ENCODE measurements around the gene RNF180. TPM values are rescaled to one million over a fixed set of nuclear protein-coding genes. Genes with fewer than 3 reads are reported as not detected.
A peak's percentile ranks its signal among the peaks of the same experiment; 100 is the strongest.

Gene RNF180
- total and polyA plus RNA-seq, 10 of the 15 experiments (the other 5 are each of a cell fraction or from before 2014, with no cell fraction given): 0.16 to 1.2 (median 0.73) TPM

DNA sequence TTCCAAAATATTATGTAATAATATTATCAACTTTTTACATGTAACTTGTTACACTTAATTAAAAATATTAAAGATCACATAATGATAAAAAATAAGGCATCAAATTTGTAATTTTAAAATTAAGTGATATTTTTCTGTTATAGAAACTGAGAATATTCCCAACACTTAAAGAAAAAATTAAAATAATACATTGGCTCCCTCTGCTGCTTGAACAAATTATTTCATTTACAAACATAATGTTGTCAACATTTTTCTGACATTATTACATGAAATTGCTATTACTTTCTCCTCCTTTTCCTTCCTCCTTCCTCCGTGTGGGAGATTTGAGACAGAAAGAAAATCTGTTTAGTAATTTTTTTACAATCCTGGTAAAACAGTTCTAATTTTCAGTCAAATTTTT lies 42.3 kb downstream of the RNF180 start:
- in situ Hi-C loops (cut with MboI) (loop anchor here (5.0 kb wide), 1 partner anchor 56 kb away; no protein-coding TSS in a partner anchor), intact Hi-C loops (cut with micrococcal nuclease; ENCODE audit: unreplicated experiment) (loop anchor here (1.0 to 5.0 kb wide), 3 partner anchors 60 to 806 kb away; no protein-coding TSS in a partner anchor)
- H4K20me1 ChIP-seq (ENCODE audit: control insufficient read depth, insufficient read depth): no peaks in the 10 kb centered on the region
- 0% methylated on average over 1 of the region's 1 CpG for WGBS (ENCODE audit: insufficient coverage, insufficient replicate concordance, low lambda C conversion rate, missing lambda C conversion rate)
- no TSS peak for BruUV-seq (replicated peaks)
- H3K9ac ChIP-seq (ENCODE audit: control insufficient read depth, insufficient read depth, low read length): no peak overlapping the region
- H3K36me3 ChIP-seq (ENCODE audit: control insufficient read depth in 2 of 2, insufficient read depth in 2 of 2, low read length in 1 of 2): no peaks in the 10 kb centered on the region
- H3K4me1 ChIP-seq (ENCODE audit: control insufficient read depth, insufficient read depth, low read length): no peaks in the 10 kb centered on the region
- H3K27ac ChIP-seq (ENCODE audit: control insufficient read depth, insufficient read depth): no peak overlapping the region
- H3K4me2 ChIP-seq (ENCODE audit: control insufficient read depth, insufficient read depth): no peak overlapping the region
- DNase-seq (ENCODE audit: low read depth, low spot score) (no peak), ATAC-seq (no peak), FAIRE-seq (no peak)
- ChIA-PET CTCF (interaction anchor here (1.0 to 6.1 kb wide), 5 partner anchors 10 to 404 kb away, joined by 4 to 120 read pairs (median 4); no protein-coding TSS in a partner anchor), RAD21 (ENCODE audit: unreplicated experiment) (interaction anchor here (0.6 to 5.1 kb wide), 9 partner anchors 10 to 60 kb away, joined by 3 to 99 read pairs (median 4); no protein-coding TSS in a partner anchor), POLR2A (interaction anchor here (1.1 to 1.9 kb wide), 2 partner anchors 41 to 60 kb away, joined by 3 to 5 read pairs; no protein-coding TSS in a partner anchor), SMC1A (ENCODE audit: uncharacterized antibody, unreplicated experiment) (interaction anchor here (0.6 to 6.2 kb wide), 9 partner anchors 12 to 404 kb away, joined by 3 to 115 read pairs (median 5); no protein-coding TSS in a partner anchor)
- no peak overlapping the region for H3K4me3 ChIP-seq
- no peaks in the 10 kb centered on the region for H3K27me3 ChIP-seq (replicated peaks in 1 of 2; ENCODE audit: control insufficient read depth in 2 of 2, insufficient read depth in 2 of 2, low read length in 1 of 2)
- H3K9me3 ChIP-seq (replicated peaks; ENCODE audit: control insufficient read depth, insufficient read depth, low read length): no peaks in the 10 kb centered on the region
- no peak overlapping the region for H2AFZ ChIP-seq (ENCODE audit: control insufficient read depth, low read depth, low read length)
- no peak for TF ChIP-seq RUNX3 (IDR thresholded peaks at IDR 0.05; ENCODE audit: low read length)
- peak; percentile 37; the same call in 1 of the 2 replicates for TF ChIP-seq SMC3 (IDR thresholded peaks at IDR 0.05; ENCODE audit: borderline replicate concordance, low read length)
- H3K79me2 ChIP-seq (ENCODE audit: control insufficient read depth, insufficient read depth, low read length): no peaks in the 10 kb centered on the region

- Histone ChIP-seq H3K9me3 (replicated peaks; ENCODE audit: control insufficient read depth, insufficient read depth, low read length) (no peaks in the 10 kb centered on the region), H3K4me1 (ENCODE audit: control insufficient read depth, insufficient read depth, low read length) (no peaks in the 10 kb centered on the region), H3K79me2 (ENCODE audit: control insufficient read depth, insufficient read depth, low read length) (no peaks in the 10 kb centered on the region), H3K27ac (ENCODE audit: control insufficient read depth, insufficient read depth) (no peak overlapping the region), H3K4me2 (ENCODE audit: control insufficient read depth, insufficient read depth) (no peak overlapping the region), H4K20me1 (ENCODE audit: control insufficient read depth, insufficient read depth) (no peaks in the 10 kb centered on the region), H3K4me3 (no peak overlapping the region), H3K36me3 (ENCODE audit: control insufficient read depth in 2 of 2, insufficient read depth in 2 of 2, low read length in 1 of 2) (no peaks in the 10 kb centered on the region), H3K27me3 (replicated peaks in 1 of 2; ENCODE audit: control insufficient read depth in 2 of 2, insufficient read depth in 2 of 2, low read length in 1 of 2) (no peaks in the 10 kb centered on the region), H2AFZ (ENCODE audit: control insufficient read depth, low read depth, low read length) (no peak overlapping the region), H3K9ac (ENCODE audit: control insufficient read depth, insufficient read depth, low read length) (no peak overlapping the region)
- no peak for FAIRE-seq
- ChIA-PET SMC1A (ENCODE audit: uncharacterized antibody, unreplicated experiment) (interaction anchor here (0.8 to 6.2 kb wide), 4 partner anchors 15 to 61 kb away, joined by 3 to 115 read pairs (median 6); no protein-coding TSS in a partner anchor), RAD21 (ENCODE audit: unreplicated experiment) (interaction anchor here (0.7 to 5.1 kb wide), 6 partner anchors 11 to 403 kb away, joined by 3 to 99 read pairs (median 4); no protein-coding TSS in a partner anchor), CTCF (interaction anchor here (0.9 to 6.1 kb wide), 4 partner anchors 9 to 403 kb away, joined by 3 to 120 read pairs (median 7); no protein-coding TSS in a partner anchor), POLR2A (interaction anchor here (1.9 kb wide), 1 partner anchor 43 kb away, joined by 5 read pairs; no protein-coding TSS in a partner anchor)
- no TSS peak for BruUV-seq (replicated peaks)
- in situ Hi-C loops (cut with MboI): loop anchor here (5.0 kb wide), 1 partner anchor 57 kb away; no protein-coding TSS in a partner anchor
- DNase-seq (ENCODE audit: low read depth, low spot score): no peak
- intact Hi-C loops (cut with micrococcal nuclease; ENCODE audit: unreplicated experiment): loop anchor here (2.0 to 5.0 kb wide), 2 partner anchors 135 to 807 kb away; no protein-coding TSS in a partner anchor
- no peak for TF ChIP-seq ETV6 (conservative IDR thresholded peaks at IDR 0.05 in 1 of 2, IDR thresholded peaks at IDR 0.05 in 1 of 2; ENCODE audit: borderline replicate concordance in 1 of 2, low read depth in 1 of 2)
- TF ChIP-seq YY1 (IDR thresholded peaks at IDR 0.05; ENCODE audit: low read depth, low read length): no peak
- TF ChIP-seq YBX1 (IDR thresholded peaks at IDR 0.05): no peak
- TF ChIP-seq CBFB (IDR thresholded peaks at IDR 0.05; ENCODE audit: low read depth): no peak
- no peak for TF ChIP-seq MTA3 (IDR thresholded peaks at IDR 0.05; ENCODE audit: borderline replicate concordance, low read length)
- ATAC-seq: no peak
Observed at GRCh38 chr5:64209353-64209752, 43.7 kb downstream of the RNF180 start.
